Measurements from ENCODE around the gene SLC49A4.

SLC49A4 gene

GRCh38 chr3:122929188-122930062 is 134.6 kb downstream of the SLC49A4 start:
- DNase-seq (ENCODE audit: low read depth) = no peak

GRCh38 chr3:122930063-122930997 is 135.5 kb downstream of the SLC49A4 start:
- DNase-seq (ENCODE audit: low read depth) = no peak
